GM19023 (cell line): ENCODE results near the gene EXOC6B.
"Not testable (repeated sequence)": the region's sequence is repeated elsewhere in the genome, so short reads cannot be mapped to it uniquely, and the experiment has no call there.

ENCODE experiments used
- ATAC-seq: cut with Tn5 transposase; IDR thresholded peaks from one replicate; pipeline ENCODE4 v1.9.1; 2021; ENCODE audit warnings: mild to moderate bottlenecking, moderate library complexity; ENCODE audit not compliant: unreplicated experiment

The EXOC6B gene

DNA sequence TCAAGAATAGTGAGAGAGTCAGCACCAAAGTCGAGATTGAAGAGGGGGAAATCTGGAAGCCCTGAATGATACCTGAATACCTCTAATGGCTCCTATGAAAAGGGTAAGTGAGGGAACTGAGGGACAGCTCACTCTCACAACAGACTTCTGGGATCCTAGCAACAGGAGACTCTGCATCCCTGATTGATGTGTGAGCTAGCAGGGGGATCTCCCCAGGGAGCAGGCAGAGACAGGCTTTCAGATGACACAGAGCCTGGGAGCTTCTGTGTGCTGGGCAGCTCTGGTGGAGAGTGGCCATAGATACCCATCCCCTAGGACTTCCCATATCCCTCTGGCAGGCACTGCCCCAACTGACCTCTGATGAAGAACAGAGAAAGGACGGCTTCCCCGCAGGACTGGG, 206.2 kb downstream of the EXOC6B start:
- no peak for ATAC-seq

DNA sequence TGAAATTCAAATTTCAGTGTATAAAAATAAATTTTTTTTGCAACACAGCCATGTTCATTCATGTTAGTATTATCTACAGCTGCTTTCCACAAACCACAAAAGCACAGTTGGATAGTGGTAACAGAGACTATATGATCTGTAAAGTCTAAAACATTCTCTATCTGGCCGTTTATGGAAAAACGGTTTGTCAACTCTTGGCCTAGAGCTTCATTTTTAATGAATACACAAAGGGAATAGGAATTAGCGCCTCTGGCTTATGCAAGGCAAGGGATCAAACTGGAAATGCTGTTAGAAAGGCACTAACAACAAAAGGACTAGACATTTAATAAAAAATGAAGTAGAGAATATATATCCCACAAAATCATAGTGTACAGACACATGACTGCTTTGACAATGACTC, 211.9 kb downstream of the EXOC6B start:
- ATAC-seq: no peak

DNA sequence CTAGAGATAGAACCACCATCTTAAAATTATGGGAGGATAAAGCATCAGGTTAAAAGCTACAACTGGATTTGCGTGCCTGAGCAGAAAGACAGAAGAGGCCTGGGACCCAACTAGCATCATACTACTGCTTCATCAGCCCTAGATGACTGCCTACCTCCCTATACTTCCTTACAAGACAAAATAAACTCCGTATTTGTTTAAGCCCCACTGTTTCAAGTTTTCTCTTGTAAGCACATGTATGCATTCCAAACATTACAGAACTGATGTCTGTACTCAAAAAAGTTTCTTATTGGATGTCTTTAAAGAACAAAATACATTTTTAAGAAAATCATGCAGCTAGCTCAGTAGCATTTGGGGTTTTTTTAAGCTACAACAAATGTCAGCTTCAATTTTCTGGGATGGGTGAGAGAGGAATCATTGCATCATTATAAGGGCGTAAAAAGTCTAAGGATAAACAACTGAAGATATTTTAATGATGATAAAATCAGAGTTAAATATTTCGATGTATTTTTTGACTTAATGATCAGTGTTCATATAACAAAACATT, 213.1 kb downstream of the EXOC6B start:
- no peak for ATAC-seq

DNA sequence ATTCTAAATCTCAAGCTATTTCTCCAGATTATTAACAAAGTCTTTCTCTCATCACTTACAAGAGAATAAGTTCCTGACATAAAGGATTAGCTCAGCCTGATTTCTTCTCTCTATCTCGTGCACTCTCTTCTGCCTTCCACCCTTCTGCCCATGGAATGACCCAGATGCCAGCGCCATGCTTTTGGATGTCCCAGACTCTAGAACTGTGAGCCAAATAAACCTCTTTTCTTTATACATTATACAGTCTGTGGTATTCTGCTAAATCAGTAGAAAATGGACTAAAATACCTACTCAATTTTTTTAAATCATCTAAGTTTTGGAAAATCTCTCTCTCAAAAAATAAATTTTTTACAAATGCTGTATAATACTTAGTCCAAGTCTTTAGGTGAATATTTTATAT, 218.6 kb downstream of the EXOC6B start:
- no peak for ATAC-seq

DNA sequence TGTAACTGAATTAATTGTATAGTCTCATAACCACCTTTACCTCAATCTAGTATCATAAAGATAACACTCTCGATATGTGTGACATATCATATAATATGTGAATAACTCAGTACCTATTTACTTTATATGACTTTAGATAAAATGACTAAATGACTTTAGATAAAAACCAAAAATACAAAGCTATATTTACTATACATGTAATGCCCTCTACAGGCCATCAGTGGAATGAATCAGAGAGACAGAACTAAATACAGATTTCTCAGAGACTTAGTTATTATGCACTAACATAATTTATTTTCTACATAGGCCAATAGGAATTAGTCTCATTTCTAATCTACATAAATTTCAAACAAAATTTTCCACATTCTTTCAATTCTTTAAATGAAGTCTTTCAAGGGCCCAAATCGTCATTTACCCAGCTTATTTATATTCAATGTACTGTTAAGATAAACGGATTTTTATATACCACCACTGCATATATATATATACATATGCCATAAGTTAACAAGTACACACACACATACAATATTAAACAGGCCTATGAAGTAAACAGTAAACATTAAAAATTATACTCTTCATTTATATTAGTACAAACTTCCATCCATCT, 219.9 kb downstream of the EXOC6B start:
- ATAC-seq: no peak

DNA sequence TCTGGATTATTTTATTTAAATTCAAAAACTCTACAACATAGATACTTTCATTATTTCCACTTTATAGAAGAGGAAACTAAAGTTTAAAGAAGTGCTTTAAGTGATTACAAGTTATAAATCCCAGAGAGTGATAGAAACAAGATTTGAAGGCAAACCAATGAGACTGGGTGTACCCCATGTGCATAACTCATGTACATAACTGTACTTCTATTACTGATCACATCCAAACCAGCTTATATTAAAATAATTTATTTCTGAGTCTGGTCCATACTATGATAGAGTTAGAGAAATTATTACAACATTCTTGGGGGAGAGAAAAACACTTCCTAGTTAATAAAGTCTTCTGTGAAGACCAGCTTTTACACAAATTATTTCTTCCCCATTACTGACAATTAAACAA, 221.4 kb downstream of the EXOC6B start:
- ATAC-seq: no peak

DNA sequence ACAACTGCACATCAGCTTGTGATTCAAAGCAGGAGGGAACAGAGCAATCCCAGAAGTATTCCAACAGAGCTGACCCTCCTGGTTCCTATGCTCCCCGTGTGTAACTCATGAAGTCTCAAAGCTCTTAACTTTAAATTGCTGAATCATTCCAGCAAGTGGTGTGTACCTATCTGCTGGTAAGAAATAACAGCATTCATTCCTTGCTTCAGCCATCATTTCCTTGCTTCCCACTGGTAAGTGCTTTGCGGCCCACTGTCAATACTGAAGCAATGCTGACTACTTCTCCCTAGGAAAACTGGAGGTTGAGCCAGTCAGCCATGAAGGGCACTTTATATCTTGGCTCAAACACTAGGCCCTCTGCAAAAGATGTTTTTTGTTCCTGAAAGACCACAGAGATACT, 222.4 kb downstream of the EXOC6B start:
- ATAC-seq: no peak

DNA sequence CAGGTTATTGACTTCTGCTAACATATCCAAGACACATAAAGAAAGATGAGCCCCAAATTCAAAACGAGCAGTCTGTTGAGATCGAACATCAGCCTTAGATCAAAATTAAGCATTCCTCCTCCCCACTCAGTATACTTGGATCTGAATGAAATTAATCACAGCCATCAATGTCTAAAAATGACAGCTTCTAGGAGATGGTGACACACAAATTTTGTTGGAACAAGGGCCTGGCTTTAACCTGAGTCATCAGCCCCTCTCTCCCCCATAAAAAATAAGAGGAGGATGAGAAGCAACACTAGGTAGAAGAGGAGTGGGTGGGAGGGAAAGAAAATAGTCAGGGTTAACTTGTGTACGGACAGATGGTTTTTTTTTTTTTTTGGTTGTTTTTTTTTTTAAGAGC, 223.1 kb downstream of the EXOC6B start:
- no peak for ATAC-seq

DNA sequence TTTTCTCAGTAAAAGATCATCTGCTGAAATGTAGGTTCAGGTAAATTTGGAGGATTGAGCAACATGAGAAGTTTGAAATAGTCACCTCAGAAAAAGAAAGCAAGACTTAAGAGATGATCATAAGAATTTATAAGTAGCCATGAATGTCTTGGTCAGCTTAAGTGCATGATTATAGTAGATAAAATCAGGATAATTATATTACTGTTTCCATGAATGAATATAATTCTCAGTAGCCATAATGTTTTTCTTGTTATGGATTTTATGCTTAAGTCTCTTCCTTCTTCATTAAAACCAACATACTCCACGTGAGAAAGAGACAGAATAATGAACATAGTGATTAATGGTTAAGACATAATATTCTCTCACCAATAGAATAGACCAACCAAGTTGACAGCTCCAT, 223.7 kb downstream of the EXOC6B start:
- ATAC-seq: no peak

DNA sequence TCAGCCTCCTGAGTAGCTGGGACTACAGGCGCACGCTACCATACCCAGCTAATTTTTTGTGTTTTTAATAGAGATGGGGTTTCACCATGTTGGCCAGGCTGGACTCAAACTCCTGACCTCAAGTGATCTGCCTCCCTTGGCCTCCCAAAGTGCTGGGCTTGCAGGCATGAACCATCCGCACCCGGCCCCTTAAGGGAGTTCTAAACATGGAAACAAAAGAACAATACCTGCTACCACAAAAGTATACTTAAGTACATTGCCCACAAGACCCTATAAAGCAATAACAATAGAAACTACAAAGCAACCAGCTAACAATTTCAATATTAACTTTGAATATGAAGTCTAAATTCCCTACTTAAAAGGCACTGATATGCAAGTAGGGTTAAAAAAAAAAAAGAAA, 242.0 kb downstream of the EXOC6B start:
- not testable (repeated sequence) for ATAC-seq

DNA sequence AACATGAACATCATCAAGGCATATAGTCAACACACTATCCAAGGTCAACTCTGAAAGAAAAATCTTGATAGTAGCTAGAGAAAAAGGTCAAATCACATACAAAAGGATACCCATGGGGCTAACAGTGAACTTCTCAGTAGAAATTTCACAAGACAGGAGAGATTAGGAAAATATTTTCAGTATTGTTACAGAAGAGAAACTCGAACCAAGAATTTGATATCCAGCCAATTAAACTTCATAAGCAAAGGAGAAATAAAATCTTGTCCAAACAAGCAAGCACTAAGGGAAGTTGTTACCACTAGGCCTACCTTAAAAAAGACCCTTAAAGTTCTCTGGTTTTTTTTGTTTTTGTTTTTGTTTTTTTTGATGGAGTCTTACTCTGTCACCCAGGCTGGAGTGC, 242.5 kb downstream of the EXOC6B start:
- ATAC-seq: no peak

DNA sequence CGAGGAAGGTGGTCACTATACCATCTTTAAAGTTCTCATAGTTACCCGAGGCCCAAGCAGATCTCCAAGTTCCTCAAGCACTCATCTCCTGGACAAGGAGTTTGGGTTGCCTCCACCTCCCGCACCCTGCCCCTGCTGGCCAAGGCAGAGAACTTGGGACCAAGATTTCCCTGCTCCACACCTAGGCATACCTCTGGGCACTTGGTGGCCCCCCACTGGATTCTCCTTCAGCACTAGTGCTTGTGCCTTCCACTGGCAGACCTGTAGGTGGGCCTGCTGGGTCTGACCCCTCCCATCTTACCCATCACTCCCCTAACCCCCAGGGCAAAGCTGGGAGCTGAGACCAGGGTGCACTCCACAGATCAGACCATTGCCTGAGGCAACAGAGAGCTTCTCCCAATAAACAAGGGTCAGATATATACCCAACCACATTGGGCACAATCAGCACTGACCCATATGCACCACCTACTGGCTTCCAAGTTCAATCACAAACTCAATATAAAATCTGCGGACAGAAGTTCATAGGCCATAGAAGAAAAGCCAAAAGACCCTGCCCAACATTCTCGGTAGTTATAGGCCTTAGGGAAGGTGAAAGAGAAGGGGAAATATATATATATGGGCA, 244.2 kb downstream of the EXOC6B start:
- ATAC-seq: no peak

DNA sequence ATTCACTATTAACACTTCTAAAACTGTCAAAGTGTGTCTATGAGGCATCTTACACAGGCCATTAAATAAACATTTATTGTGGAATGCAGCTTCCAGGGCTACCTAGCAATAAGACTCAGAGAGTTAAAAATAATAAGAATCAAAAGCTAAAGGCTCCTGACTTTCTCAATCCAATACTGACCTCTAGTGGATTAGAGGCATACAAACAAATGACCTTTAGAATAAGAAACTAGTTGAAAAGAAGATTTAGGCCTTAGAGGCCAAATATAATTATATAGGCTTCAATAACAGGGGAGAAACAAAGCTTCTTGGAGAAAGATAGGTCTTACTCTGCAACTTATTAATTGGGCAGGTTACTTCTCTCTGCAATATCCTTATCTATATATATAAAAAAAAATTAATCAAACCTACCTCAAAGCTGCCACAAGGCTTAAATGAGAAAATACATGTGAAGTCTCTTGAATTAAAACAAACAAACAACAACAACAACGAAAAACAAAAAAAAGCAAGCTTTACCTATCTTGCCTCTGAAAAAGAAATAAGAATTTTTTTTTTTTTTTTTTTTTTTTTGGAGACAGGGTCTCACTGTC, 246.1 kb downstream of the EXOC6B start:
- no peak for ATAC-seq

DNA sequence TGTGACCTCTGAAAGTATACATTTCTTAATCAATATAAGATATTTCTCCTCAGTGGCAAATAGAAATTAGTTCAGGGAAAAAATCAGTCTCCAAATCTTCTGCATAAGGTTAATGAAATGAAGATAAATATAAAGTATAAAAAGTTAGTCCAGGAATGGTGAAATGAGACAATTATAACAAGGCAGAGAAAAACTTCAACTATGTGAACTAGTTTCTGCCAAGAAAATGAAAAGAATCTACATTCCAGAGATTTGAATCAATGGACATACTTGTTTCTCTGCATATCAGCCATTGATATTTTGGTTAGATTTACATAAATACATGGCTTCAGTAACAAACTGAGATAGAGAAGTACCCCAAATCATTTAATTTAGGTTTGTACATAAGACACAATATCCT, 249.0 kb downstream of the EXOC6B start:
- no peak for ATAC-seq

DNA sequence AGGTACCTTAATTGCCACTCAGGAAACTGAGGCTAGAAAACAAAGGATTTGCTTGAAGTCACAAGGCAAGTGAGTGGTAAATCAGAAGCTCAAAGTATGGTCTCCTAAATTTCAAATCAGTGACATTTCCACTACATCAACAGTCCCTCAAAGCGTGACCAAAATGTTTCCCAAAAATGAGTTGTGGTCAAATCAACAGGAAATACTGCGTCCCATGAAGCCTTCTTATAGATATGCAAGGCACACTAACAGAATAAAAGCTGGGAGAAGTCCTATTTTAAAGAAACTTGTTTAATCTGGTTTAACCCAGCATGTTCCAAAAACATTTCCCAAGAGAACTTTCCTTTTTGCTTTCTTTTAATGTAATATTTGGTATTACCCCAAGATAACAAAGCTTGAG, 249.4 kb downstream of the EXOC6B start:
- no peak for ATAC-seq

DNA sequence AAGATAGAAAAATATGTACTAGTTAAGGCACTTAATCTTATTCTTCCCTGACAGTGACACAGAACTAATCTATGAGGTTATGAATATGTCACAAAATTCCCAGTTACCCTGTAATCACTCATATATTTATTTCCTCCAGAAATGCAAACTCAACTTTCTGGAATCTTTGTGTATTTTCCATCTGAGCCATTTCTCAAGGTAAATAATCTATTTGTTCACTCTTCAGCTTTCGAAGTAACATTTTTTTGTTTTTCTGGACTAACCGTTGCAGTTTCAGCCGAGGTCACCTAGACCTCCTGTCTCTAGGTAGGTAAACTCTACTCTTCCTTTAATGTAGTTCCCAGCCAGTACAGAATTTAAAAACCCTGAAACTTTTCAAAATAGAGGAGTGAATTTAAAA, 250.9 kb downstream of the EXOC6B start:
- ATAC-seq: no peak

DNA sequence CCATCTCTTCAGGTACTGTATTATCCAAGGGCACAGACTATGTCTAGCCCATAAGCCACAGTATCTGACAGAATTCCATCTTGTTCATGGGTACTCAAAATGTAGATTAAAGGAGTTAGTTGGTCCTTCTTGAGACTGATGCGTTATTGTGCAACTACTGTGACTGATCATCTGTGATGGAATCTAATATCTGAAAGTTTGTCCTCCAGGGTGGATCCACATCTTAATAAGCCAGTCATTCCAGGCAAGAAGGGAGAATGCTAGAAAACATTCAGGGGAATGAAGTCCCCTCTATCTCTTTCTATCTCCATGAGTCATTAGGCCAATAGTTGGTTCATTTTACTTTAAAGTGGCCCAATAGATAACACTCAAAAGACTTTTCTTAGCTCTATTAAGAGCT, 252.6 kb downstream of the EXOC6B start:
- ATAC-seq: no peak

DNA sequence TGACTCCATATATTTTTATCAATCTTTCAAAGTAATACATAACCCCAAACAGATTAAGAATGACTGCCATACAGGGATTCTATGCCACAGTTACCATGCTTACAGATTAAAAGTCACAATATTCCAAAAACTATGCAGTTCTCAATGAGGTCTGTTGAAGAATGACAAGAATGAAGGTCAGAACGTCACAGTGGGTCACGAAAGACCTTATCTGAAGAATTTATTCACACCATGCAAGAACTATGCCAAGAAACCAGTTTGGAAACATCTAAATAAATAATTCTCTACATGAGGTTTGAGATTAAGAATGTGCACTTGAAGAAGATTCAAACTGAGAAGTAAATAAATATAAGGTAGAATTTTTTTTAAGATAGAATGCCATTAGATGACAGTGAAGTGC, 253.3 kb downstream of the EXOC6B start:
- no peak for ATAC-seq

DNA sequence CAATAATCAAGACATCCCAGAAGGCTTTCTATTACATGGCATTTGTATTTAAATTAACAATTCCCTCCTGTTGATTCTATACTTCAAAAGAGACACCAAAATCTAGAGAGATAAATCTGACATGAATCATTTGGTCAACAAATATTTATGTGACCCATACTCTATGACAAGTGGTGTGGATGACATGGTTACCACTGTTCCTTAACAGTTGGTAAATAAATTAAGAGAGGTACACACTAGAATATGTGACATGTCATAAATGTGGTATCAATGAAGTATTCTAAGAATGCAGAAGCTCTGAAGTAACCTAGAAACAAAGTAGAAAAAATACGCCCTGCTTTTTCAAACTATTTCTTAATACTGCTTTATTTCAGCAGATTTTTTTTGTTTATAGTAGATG, 255.4 kb downstream of the EXOC6B start:
- ATAC-seq: no peak

DNA sequence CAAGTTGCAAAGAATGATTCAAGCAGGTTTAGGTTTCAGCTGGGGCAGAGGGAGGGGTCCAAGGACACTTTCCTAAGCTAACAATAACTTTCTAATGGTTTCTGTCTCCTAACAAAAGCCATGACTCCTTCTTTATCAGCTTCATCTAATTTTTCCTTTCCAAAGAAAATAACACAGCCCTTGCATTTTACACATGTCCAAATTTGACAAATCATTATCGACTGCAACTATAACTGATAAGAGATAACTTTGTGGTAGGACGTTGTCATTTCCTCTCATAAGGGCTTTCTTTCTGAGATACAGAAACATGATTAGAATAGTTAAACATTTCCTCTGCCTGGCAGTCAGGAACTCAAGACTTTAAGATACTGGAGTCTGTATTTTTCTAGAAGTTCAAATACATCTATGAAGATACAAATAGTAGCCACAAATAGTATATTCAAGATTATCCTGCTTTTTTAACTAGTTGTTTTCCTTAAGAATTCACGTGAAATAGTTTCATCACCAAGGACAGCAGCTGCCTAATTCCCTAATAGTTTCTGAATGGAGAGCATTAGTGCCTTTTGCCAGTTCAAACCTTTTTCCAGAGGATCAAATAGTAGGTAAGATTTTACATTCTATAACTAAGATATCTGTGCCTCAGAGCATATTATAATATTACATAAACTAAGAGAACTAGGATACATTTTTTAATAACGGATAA, 263.2 kb downstream of the EXOC6B start:
- no peak for ATAC-seq

DNA sequence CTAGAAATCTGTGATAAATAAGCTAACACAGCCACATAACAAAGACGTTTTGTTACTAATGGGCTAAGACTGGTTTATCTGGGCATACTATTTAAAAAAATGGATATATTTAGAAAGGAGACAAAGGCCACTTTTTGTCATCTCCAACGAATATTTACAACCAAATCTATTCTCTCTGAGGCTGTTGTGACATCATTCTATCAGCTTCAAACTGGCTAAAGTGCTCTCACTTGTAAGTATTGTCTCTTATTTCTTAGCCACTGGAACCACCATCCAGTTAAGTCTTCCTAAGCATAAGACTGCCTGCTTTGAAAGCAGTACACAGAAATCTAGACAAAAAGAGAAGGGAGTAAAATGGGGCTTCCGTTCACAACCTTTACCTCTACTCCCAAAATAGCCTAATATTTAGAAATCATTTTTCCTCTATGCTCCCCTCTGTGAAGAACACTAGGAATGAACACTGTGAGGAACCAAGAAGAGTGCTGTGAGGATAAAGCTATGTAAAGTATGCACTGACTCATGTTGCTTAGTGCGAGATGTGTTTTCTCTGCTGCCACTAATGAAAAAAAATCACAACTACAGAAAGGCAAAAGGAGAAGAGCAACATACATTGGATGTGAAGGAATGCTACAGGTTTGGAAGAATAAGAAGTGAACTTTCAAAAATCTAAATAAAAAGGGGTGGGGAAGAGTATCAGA, 264.1 kb downstream of the EXOC6B start:
- ATAC-seq: no peak
